Dedifferentiated amniotic fluid mesenchymal stem cell (primary cell): ENCODE results near the gene MAVS.
"Not testable (repeated sequence)": the region's sequence is repeated elsewhere in the genome, so short reads cannot be mapped to it uniquely, and the experiment has no call there.

Experiments used
- DNase-seq: peaks from one replicate; pipeline ENCODE4 v3.0.0-alpha.2; 2016; ENCODE audit errors: extremely low spot score

The MAVS gene

DNA sequence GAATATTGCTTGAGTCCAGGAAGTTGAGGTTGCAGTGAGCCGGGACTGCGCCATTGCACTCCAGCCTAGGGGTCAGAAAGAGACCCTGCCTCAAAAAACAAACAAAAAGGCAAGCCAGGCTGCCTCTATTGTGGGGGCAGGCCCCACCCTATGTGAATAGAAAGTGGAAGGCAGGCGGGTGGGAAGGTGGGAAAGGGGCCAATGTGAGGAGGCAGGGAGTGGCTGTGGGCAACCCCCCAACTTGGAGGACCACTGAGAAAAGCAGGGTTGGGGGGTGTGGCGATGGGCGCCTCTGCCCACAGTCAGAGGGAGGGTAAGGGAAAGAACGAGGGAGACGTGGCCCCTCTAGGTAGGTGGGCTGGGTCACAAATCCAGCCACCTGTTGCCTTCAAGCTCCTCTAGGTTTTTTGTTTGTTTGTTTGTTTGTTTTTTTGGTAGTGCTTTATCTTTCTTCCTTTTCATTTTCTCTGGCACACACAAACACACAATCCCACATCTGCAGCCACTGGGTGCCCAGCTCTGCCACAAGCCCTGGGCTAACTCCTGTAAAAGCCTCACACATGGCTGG is 31.6 kb upstream of the MAVS start:
- no peak for DNase-seq

DNA sequence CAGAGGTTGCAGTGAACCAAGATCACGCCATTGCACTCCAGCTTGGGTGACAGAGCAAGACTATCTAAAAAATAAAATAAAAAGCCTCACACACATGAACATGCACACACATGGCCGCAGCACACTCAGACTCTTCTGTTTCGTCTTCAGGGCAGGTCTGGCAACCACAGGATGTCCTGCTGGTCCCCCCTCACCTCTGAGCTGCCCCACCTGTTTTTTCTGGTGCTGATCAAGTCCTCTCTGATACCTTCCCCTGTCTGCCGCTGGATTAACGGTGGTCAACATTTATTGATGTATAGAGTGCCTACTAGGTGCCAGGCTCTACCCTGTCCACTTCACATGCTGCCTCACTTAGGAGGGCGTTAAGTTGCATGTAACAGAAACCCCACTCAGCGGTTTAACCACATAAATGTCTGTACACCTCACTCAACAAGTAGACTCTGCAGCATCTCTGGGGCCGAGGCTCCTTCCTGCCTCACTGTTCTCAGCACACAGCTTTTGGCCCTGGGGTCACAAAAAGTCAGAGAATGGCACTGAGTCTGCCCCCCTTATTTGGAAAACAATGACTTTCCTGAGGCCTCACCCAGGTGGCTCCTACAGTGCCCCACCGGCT is 30.8 kb upstream of the MAVS start:
- DNase-seq, result no peak

DNA sequence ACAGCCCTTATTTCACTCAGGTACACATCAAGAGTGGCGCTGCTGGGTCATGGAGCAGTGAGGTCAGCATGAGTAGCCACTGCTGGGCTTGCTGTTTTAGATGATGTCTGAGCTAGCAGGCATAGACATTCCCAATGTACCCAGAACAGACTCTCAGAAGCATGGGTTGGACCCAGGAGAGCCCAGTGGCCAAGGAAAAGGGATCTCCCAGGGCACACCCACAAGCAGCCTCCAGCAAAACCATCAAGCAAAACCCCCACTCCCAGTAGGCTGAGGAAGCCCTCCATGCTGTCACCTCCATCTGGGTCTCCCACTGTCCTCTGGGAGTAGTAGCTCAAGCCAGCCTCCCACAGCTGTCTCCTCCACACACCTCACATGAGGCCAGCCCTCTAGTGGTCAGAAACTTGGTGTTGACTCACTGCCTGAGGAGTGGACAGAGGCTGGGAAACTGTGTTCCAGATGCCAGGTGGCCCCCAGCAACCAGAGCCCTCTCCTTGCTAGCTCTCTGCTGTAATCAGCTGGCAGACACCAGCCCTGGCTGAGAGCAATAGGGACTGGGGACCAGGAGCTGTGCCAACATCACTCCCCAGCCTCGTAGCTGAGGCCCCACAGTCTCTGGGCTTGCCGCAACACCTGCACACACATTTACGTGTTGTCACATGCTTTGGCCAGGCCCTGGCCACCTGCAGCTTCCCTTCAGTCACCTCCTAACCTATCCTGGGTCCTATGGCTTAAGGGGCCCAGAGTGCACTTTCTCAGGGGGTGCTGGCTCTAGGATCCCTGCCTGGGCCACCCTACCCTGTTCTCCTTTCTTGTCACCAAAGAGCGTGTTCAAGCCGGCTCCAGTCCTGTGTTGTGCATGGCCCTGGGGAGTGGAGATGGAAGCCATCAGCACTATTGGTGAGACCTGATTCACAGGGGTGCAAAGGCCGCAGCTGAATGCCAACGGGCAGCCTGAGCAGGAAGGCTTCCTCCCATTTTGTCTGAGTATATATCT is 28.2 kb upstream of the MAVS start:
- DNase-seq, result peak; percentile 67

DNA sequence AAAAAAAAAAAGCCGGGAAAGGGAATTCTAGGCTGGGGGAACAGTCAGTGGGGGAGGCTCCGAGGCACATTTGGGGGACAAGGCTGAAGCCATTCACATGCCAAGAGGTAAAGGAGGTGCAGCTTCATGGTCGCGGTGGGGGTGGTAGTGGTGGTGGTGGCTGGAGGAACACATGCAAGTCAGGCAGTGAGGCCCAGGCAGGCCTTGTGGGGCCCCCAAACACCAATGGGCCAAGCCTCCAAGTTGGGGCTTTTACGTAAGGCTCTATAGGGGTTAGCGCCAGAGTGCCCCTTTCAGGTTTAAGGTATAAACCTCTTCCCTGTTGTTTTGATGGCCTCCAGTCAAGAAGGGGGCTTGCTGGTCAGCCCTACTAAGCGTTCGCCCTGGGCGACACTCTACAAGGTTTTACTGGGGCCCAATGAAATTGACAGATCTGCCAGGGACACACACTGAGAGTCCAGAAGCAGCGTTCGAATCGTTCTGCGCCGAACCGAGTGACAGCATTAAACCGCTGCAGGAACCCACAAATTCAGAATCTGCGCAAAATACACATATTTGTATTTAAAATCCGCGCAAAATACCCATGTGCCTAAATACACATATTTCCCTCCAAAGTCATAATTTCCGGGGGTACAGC is 27.1 kb upstream of the MAVS start:
- DNase-seq, result no peak

DNA sequence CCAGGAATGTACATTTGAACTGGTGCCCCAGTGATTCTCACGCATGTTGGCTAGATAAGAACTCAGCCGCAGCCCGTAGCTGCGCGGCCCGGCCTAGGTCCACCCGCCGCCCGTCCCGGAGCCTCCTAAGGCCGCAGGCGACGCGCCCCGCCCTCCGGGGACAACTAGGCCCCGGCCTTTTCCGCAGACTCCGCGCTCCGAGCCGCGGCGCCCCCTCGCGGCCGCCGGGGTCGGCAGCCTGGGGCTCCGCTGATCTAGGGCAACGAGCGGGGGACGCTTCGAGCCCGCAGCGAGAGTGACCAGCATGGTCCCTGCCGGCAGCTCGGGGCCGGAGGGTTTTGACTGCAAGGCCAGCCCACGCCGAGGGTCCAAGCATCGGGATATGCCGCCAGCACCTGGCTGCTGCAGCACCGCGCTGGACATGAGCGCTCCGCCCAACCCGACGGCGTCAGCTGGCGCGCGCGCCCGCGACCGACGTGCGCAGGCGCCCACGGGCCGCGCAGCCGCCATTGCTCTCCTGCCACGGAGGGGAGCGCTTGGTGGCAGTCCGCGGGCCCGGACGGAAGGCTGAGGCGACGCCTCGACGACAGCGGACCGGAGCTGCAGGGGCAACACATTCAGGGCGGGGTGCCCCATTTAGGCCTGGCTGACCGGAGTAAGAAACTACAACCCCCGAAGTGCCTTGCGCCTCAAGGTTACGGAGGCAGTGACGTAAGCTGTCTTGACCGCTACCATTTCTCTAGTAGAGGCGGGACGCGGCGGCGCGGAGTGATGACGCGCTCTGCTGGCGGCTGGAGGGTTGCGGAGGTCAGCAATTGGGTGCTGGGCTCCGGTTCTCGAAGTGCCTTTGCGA is 26.4 kb upstream of the MAVS start, which contains the start of gene AP5S1:
Gene AP5S1 (plus strand): TSS at position 500 of the 853 bp plus-strand sequence. CDS start 1,571 bp downstream, outside the sequence.
- peak; percentile 93 for DNase-seq

DNA sequence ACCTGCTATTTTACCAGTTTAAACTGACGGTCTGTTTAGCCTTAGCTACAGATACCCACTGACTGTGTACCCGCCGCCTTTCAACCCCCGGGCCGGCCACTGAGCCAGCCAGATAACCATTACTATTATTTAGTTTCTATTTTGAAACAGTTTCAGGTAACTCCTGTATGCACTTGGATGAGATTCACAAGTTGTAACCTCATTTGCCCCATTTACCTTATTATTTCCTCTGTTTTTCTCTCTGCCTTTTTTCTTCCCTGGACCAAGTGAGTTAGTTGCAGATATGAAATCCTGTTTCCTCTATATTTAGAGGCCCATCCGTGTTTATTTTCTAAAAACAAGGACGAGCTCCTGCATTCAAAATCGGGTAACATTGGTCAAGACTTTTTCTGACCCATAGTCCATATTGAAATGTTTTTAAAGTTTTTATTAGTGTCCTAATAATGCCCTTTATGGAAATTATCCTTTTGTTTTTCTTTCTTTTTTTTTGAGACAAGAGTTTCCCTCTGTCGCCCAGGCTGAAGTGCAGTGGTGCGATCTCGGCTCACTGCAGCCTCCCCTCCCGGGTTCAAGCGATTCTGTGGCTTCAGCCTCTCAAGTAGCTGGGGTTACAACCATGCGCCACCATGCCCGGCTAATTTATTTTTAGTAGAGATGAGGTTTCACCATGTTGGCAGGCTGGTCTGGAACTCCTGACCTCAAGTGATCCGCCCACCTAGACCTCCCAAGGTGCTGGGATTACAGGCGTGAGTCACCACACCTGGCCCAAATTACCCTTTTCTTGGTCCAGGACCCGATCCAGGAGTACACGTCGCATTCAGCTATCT is 25.5 kb upstream of the MAVS start:
- no peak for DNase-seq

DNA sequence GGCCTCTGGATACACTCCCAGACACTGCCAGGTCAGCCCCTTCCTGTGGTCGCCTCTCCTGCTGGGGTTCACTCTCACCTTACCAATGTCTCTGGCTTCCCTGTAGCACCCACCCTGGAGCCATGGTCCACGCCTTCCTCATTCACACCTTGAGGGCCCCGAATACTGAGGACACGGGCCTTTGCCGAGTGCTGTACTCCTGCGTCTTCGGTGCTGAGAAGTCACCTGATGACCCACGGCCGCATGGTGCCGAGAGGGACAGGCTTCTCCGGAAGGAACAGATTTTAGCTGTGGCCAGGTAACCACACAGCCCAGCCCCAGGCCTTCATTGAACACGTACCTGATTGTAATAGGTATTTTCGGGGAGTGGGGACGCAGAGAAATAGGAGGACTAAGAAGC is 24.6 kb upstream of the MAVS start:
- DNase-seq, result no peak

DNA sequence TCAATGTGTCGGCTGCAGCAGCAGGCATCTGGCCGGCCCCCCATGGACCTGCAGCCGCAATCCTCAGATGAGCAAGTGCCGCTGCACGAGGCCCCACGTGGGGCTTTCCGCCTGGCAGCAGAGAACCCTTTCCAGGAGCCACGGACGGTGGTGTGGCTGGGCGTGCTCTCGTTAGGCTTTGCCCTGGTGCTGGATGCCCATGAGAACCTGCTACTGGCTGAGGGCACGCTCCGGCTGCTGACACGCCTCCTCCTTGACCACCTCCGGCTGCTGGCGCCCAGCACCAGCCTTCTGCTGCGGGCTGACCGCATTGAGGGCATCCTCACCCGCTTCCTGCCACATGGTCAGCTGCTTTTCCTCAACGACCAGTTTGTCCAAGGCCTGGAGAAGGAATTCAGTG is 22.8 kb upstream of the MAVS start:
- no peak for DNase-seq

DNA sequence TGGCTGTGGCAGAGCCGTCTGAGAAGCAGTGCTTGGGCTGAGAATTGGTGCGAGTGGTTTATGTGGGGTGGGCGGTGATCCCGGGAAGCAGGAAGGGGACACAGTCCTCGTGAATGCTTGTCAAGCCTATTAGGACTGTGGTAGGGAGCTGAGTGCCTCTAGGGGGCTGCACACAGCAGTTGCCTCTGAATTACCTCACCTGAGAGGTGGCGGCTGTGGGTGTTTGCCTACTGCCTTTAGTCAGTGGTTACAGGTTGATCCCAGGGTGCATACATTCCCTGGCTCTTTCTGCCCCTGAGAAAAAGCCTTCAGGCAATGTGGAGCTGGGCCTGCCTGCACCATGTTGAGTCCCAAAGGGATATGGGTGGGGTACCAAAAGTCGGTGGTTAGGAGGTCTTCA is 21.1 kb upstream of the MAVS start:
- no peak for DNase-seq

DNA sequence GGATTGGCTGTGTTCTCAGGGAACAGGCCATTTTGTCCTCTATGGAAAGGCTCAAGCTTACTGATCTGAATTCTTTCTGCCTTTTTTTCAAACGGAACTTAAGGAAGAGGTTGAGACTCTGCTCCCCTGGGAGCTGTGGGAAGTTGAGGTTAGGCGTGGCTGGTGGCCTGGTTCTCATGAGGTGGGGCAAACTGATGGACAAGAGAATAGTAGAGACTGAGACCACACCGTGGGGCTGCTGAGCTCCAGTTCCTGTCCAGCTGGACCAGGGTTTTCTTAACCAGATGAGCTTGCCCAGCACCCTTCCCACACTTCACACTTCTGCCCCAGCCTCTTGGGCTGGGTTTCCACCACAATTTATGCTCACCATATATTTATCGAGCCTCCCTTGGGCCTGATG is 20.2 kb upstream of the MAVS start:
- no peak for DNase-seq

DNA sequence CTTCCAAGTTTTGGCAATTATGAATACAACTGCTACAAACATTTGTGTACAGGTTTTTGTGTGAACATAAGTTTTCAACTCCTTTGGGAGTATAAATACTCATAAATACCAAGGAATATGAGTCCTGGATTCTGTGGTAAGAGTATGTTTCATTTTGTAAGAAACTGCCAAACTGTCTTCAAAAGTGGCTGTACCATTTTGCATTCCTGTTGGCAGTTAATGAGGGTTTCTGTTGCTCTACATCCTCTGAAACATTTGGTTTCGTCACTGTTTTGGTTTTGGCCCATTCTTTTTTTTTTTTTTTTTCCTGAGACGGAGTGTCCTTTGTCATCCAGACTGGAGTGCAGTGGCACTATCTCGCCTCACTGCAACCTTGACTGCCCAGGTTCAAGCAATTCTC is 17.8 kb upstream of the MAVS start:
- DNase-seq, result no peak

DNA sequence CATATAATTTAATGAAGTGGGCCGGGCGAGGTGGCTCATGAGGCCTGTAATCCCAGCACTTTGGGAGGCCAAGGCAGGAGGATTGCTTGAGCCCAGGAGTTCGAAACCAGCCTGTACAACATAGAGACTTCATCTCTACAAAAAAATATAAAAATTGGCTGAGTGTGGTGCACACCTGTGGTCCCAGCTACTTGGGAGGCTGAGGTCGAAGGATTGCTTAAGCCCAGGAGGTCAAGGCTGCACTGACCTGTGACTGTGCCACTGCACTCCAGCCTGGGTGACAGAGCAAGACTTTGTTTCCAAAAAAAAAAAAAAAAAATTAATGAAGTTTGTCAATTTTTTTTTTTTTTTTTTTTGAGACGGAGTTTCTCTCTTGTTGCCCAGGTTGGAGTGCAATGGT is 16.7 kb upstream of the MAVS start:
- DNase-seq, result not testable (repeated sequence)

DNA sequence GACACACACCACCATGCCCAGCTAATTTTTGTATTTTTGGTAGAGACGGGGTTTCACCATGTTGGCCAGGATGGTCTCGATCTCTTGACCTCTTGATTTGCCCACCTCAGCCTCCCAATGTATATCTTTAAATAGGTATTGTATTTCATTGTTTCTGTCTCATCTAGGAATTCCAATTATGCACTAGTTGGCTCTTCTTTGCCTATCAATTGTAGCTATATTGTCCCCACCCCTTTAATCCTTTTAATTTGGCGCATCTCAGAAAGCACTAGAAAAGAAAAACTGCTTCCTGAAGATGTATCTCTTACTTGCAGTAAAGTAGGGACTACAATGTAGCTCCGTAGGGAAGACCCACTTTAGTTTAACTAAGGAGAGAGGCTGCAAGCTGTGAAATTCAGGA is 10.5 kb upstream of the MAVS start:
- no peak for DNase-seq

DNA sequence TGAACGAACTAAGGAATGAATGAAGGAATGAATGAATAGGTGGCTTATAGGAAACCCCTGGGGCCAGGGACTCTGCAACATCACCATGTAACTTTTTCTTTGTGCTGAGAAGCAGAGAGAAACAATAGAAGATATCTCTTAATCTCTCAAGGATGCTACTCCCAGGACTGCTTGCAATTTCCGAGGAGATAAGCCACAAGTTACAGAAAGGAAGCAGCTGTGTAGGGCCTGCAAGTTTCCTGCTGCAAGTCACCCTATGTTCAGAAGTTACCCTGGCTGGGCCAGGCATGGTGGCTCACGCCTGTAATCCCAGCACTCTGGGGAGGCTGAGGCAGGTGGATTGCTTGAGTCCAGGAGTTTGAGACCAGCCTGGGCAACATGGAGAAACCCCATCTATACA is 7.3 kb upstream of the MAVS start:
- no peak for DNase-seq

DNA sequence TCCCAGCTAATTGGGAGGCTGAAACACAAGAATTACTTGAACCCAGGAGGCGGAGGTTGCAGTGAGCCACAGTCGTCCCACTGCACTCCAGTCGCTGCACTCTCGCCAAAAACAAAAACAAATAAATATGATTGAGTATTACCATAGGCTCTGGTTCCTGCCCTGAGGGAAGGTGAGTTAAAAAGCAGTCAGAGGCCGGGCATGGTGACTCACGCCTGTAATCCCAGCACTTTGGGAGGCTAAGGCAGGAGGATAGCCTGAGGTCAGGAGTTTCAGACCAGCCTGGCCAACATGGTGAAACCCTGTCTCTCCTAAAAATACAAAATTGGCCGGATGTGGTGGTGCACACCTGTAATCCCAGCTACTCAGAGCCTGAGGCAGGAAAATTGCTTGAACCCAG is 6.4 kb upstream of the MAVS start:
- not testable (repeated sequence) for DNase-seq

DNA sequence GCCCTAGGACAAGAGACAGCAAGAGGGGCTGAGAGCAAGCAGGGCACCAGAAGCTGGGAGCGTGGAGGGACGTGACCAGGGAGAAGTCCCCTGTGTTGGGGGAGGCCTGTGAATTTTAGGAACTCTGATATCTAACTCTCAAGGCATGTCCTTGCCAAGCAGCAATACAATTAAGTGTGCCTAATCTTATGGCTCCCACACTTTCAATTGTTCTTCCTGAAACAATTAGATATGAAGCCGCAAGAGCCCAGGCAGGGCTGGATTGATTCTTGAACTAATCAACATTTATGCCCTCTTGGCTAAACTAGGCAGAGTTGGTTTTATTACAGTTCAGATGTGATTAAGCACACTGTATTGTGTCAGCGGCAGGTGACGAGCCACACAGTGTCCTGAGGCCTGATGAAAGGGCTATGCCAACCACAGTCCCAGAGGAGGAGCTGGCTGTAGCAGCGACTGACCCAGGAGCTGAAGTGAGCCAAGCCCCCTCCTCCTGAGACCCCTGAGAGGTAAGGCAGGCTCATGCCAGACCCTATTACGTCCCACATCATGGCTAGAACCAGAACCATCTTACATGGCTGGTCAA is 4.2 kb upstream of the MAVS start:
- DNase-seq, result no peak

DNA sequence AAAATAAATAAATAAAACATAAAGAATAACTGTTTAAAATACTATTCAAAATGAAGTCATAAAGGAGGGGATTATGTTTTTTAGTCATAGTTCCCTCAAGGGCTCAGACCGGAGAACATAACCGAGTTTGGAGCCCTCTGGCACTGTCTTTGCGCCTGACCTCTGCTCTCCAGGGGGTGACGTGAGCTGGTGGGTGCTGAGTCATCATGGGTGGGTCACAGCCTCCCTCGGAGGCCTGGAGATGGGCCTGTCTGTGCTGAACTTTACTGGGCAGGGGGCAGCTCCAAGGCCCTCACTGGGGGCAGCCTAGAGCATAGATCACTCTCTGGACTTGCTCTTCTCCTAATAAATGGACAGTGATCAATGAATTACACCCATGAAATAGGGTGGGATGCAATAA is 3.1 kb upstream of the MAVS start:
- DNase-seq, result no peak

DNA sequence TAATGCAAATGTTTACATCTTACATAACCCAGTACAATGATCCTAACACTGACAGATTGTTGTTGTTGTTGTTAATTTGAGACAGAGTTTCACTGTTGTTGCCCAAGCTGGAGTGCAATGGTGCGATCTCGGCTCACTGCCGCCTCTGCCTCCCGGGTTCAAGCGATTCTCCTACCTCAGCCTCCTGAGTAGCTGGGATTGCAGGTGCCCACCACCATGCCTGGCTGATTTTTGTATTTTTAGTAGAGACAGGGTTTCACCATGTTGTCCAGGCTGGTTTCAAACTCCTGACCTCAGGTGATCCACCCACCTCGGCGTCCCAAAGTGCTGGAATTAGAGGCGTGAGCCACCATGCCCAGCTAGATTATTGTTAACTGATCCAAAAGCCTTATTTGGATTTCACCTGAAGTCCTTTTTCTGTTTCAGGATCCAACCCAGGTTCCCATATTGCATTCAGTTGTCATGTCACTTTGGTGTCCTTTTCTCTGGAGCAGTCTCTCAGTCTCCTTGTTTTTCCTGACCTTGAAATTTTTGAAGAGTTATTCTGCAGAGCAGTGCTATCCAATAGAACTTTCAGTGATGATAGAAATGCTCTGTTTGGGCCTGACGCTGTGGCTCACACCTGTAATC is 2.5 kb upstream of the MAVS start:
- DNase-seq, result not testable (repeated sequence)

DNA sequence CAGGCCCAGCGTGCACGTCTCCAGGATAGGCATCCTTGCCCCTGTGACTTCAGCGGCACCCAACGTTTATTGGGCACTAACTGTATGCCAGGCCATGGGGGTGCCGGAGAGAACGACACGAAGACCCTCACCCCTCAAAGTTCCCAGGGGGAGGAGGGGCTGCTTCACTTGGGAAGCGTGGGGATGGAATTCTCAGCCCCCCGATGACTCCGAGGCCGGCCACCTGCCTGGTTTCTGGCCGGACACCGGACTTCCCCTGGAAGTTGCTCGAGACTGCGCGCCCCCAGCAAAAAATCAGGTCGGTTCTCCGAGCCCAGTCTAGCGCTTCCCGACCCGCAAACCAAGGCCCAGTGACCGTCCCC is 275 bp upstream of the MAVS start:
- DNase-seq, result no peak
